Choroid plexus epithelial cell (primary cell): ENCODE results near the gene SYAP1.

ENCODE experiments used
- DNase-seq: peaks from one replicate; pipeline ENCODE4 v3.0.0-alpha.2; 2010; ENCODE audit warnings: low read depth
- H3K4me3 ChIP-seq: 2 replicates; pipeline ENCODE4 v1.5.1; 2011; ENCODE audit warnings: low read depth, mild to moderate bottlenecking, control low read depth, low read length, moderate library complexity
- CTCF ChIP-seq: conservative IDR thresholded peaks from 2 replicates; pipeline ENCODE4 v1.5.1; 2011; ENCODE audit warnings: low read depth, mild to moderate bottlenecking, control low read depth, inconsistent platforms, low read length, moderate library complexity

Gene SYAP1

GRCh38 chrX:16807976-16808542, 88.6 kb downstream of the SYAP1 start:
- no peak for TF ChIP-seq CTCF
- DNase-seq, result peak; percentile 65
- peak overlapping the region; percentile 53 for H3K4me3 ChIP-seq

- TF ChIP-seq CTCF, result no peak
- DNase-seq, result no peak
- H3K4me3 ChIP-seq, result no peak overlapping the region
Measured at GRCh38 chrX:16814597-16814996, 95.2 kb downstream of the SYAP1 start.
